Nephron (organoid): Measurements from ENCODE around the gene LAMB4.

Source experiments
- H3K27ac Mint-ChIP-seq, 3 experiments: 2 replicates each; pipeline ENCODE4 v1.8.0; 2020; ENCODE audit warnings: mixed read lengths in 3 of 3, mild to moderate bottlenecking in 2 of 3, moderate library complexity in 1 of 3
- H3K27me3 Mint-ChIP-seq: 2 replicates; pipeline ENCODE4 v1.8.0; 2021; ENCODE audit warnings: low read depth, mild to moderate bottlenecking, moderate library complexity, mixed read lengths
- H3K36me3 Mint-ChIP-seq: 2 replicates; pipeline ENCODE4 v1.8.0; 2020; ENCODE audit warnings: low read depth, mixed read lengths
- H3K4me1 Mint-ChIP-seq: 2 replicates; pipeline ENCODE4 v1.8.0; 2020; ENCODE audit warnings: mixed read lengths
- H3K4me3 Mint-ChIP-seq, 3 experiments: 2 replicates each; pipeline ENCODE4 v1.8.0; 2020; ENCODE audit warnings: mild to moderate bottlenecking in 3 of 3, mixed read lengths in 3 of 3, moderate library complexity in 2 of 3
- H3K9me3 Mint-ChIP-seq: 2 replicates; pipeline ENCODE4 v1.8.0; 2020; ENCODE audit warnings: mixed read lengths
- TF ChIP-seq, protein P1 (sequence below), 3 experiments: fragments of 200-600 bp; sonication (generic); IDR thresholded peaks; one replicate each; pipeline ENCODE4 v1.5.0; 2021; ENCODE audit warnings: antibody characterized with exemption in 3 of 3; ENCODE audit not compliant: unreplicated experiment in 3 of 3

LAMB4 gene

DNA sequence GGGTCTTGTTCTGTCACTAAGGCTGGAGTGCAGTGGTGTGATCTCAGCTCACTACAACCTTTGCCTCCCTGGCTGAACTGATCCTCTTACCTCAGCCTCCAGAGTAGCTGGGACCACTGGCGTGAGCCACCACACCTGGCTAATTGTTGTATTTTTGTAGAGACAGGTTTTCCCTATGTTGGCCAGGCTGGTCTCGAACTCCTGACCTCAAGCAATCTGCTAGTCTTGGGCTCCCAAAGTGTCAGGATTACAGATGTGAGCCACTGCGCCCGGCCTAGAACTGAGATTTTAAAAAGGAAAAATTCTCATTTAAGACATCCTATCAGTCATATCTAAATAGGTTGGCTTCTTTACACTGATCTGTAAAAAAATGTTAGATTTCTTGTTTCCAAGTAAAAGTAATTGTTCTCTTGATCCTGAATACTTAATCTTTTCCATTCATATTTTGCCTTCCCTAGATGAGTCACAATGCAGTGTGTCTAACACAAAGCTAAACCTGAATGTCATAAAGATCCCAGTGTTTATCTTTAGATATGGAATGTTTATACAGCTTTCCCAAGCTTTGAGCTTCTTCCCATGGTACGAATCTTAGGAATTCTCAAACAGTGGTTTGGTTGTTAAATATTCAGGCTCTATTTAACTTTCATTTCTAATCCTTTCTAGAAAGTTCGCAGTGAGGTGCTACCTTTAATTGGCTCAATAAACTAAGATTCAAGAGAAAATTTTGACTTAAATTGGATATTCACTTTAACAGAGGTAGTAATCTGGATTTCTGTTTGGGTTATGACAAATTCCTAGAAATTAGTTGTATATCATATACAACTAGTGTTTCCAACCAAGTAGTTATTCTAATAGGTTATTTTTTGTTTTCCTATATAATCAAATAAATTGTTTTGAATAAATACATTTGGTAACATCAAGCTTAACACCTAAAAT is 115.1 kb downstream of the LAMB4 start:
- TF ChIP-seq, protein P1, sequence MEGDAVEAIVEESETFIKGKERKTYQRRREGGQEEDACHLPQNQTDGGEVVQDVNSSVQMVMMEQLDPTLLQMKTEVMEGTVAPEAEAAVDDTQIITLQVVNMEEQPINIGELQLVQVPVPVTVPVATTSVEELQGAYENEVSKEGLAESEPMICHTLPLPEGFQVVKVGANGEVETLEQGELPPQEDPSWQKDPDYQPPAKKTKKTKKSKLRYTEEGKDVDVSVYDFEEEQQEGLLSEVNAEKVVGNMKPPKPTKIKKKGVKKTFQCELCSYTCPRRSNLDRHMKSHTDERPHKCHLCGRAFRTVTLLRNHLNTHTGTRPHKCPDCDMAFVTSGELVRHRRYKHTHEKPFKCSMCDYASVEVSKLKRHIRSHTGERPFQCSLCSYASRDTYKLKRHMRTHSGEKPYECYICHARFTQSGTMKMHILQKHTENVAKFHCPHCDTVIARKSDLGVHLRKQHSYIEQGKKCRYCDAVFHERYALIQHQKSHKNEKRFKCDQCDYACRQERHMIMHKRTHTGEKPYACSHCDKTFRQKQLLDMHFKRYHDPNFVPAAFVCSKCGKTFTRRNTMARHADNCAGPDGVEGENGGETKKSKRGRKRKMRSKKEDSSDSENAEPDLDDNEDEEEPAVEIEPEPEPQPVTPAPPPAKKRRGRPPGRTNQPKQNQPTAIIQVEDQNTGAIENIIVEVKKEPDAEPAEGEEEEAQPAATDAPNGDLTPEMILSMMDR (IDR thresholded peaks at IDR 0.05; ENCODE audit: unreplicated experiment in 3 of 3), result no peak
- H3K9me3 Mint-ChIP-seq, result no peaks in the 10 kb centered on the region
- peak overlapping the region in 2 of 3 experiments; percentile 59 to 83 for H3K27ac Mint-ChIP-seq
- H3K4me3 Mint-ChIP-seq, result no peak overlapping the region
- peaks cover 26% of the 10 kb centered on the region for H3K4me1 Mint-ChIP-seq
- H3K36me3 Mint-ChIP-seq, result no peaks in the 10 kb centered on the region
- H3K27me3 Mint-ChIP-seq, result peaks cover 5% of the 10 kb centered on the region

GRCh38 chr7:108014215-108014614 is 115.9 kb downstream of the LAMB4 start:
- peaks cover 26% of the 10 kb centered on the region for H3K4me1 Mint-ChIP-seq
- no peaks in the 10 kb centered on the region for H3K36me3 Mint-ChIP-seq
- H3K27me3 Mint-ChIP-seq, result peaks cover 5% of the 10 kb centered on the region
- H3K4me3 Mint-ChIP-seq, result no peak overlapping the region
- no peaks in the 10 kb centered on the region for H3K9me3 Mint-ChIP-seq
- TF ChIP-seq, protein P1 (IDR thresholded peaks at IDR 0.05; ENCODE audit: unreplicated experiment in 3 of 3), result no peak
- peak overlapping the region in 1 of 3 experiments; percentile 83 for H3K27ac Mint-ChIP-seq

GRCh38 chr7:108012499-108013430 is 117.4 kb downstream of the LAMB4 start:
- no peaks in the 10 kb centered on the region for H3K9me3 Mint-ChIP-seq
- H3K4me3 Mint-ChIP-seq, result no peak overlapping the region
- H3K36me3 Mint-ChIP-seq, result no peaks in the 10 kb centered on the region
- H3K27ac Mint-ChIP-seq, result peak overlapping the region in 1 of 3 experiments; percentile 37
- peaks cover 28% of the 10 kb centered on the region for H3K4me1 Mint-ChIP-seq
- TF ChIP-seq, protein P1 (IDR thresholded peaks at IDR 0.05; ENCODE audit: unreplicated experiment in 3 of 3), result no peak
- H3K27me3 Mint-ChIP-seq, result peaks cover 5% of the 10 kb centered on the region

DNA sequence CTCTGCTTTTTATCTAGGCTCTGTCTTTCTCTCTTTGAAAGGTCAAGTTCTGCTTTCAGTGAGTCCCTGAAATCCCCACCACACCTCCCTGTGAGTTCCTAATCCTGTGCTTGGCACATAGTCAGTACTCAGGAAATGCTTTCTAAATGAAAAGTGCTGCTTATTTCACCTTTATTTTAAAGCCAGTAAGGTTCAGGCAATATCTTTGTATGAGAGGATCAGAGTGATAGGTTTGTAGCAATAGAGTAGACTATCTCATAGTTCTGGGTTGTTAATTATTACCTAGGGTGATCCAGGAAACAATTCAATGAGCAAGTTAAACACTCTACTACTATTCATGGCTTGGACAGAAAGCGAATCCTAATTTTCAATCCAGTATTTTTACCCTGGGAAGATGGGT is 119.8 kb downstream of the LAMB4 start:
- Mint-ChIP-seq H3K4me1 (peaks cover 30% of the 10 kb centered on the region), H3K27me3 (peaks cover 15% of the 10 kb centered on the region), H3K4me3 (peak overlapping the region in 1 of 3 experiments; percentile 53), H3K27ac (peak overlapping the region; percentile 84 to 96 (median 95)), H3K36me3 (no peaks in the 10 kb centered on the region), H3K9me3 (no peaks in the 10 kb centered on the region)
- TF ChIP-seq, protein P1 (IDR thresholded peaks at IDR 0.05; ENCODE audit: unreplicated experiment in 3 of 3), result no peak

- Mint-ChIP-seq H3K36me3 (no peaks in the 10 kb centered on the region), H3K9me3 (no peaks in the 10 kb centered on the region), H3K27me3 (peaks cover 20% of the 10 kb centered on the region), H3K27ac (peak overlapping the region; percentile 41 to 84 (median 78)), H3K4me1 (peaks cover 34% of the 10 kb centered on the region), H3K4me3 (no peak overlapping the region)
- TF ChIP-seq, protein P1 (IDR thresholded peaks at IDR 0.05; ENCODE audit: unreplicated experiment in 3 of 3), result no peak
These were observed 120.3 kb downstream of the LAMB4 start for GRCh38 chr7:108009873-108010272.
